Activated CD8-positive, alpha-beta T cell treated with anti-CD3 and anti-CD28 coated beads for 36 hours (primary cell): Measurements from ENCODE around the gene MREG. TPM values are rescaled to one million over a fixed set of nuclear protein-coding genes. Genes with fewer than 3 reads are reported as not detected.

Source experiments
- ATAC-seq: fragments of 200-7000 bp; cut with Tn5 transposase; one replicate; pipeline ENCODE4 v1.10.0; 2021; ENCODE audit warnings: mild to moderate bottlenecking, moderate library complexity
- CTCF ChIA-PET: fragments of 350-600 bp; sonication (Branson Sonifier 250); formaldehyde crosslinking; loops from one replicate; lab custom pipeline; 2021; ENCODE audit warnings: antibody characterized with exemption; lab: Charles Lee
- POLR2A ChIA-PET: fragments of 350-600 bp; sonication (Branson Sonifier 250); formaldehyde crosslinking; loops from one replicate; lab custom pipeline; 2021; ENCODE audit warnings: antibody characterized with exemption; lab: Charles Lee
- DNase-seq: peaks from one replicate; pipeline ENCODE4 v3.0.0-alpha.2; 2020
- H3K27ac Mint-ChIP-seq: one replicate; pipeline ENCODE4 v1.8.0; 2021; ENCODE audit warnings: mild to moderate bottlenecking, mixed read lengths
- H3K27me3 Mint-ChIP-seq: one replicate; pipeline ENCODE4 v1.8.0; 2021; ENCODE audit warnings: mixed read lengths
- H3K36me3 Mint-ChIP-seq: one replicate; pipeline ENCODE4 v1.8.0; 2021; ENCODE audit warnings: low read depth, mixed read lengths
- H3K4me1 Mint-ChIP-seq: one replicate; pipeline ENCODE4 v1.8.0; 2021; ENCODE audit warnings: low read depth, mixed read lengths
- H3K4me3 Mint-ChIP-seq: one replicate; pipeline ENCODE4 v1.8.0; 2021; ENCODE audit warnings: mild to moderate bottlenecking, moderate library complexity, mixed read lengths
- H3K9me3 Mint-ChIP-seq: one replicate; pipeline ENCODE4 v1.8.0; 2021; ENCODE audit warnings: mixed read lengths
- CTCF ChIP-seq: fragments of 200-600 bp; IDR thresholded peaks from one replicate; pipeline ENCODE4 v1.8.0; 2022; ENCODE audit warnings: antibody characterized with exemption, mild to moderate bottlenecking
- intact Hi-C: fragments of 100-400 bp; cut with micrococcal nuclease; formaldehyde crosslinking; loops from one replicate; pipeline ENCODE4 v1.10.0; 2022
- total RNA-seq, 2 experiments: library from RNA; stranded (reverse); gene quantifications; one replicate each; pipeline ENCODE4 v1.2.3, GENCODE V29; 2021

The MREG gene
- total RNA-seq, 2 experiments from 2014 or later: 8.0 to 10.9 TPM

GRCh38 chr2:216044883-216045486 is 31.6 kb upstream of the MREG start:
- H3K4me3 Mint-ChIP-seq: no peak overlapping the region
- POLR2A ChIA-PET: interaction anchor here (1.1 kb wide), 1 partner anchor 13 kb away, joined by 3 read pairs; no protein-coding TSS in a partner anchor

GRCh38 chr2:216043949-216044348 is 30.6 kb upstream of the MREG start:
- Mint-ChIP-seq H3K27me3 (no peaks in the 10 kb centered on the region), H3K4me3 (no peak overlapping the region), H3K4me1 (peaks cover 8% of the 10 kb centered on the region), H3K36me3 (peaks cover 7% of the 10 kb centered on the region), H3K27ac (no peak overlapping the region), H3K9me3 (no peaks in the 10 kb centered on the region)
- intact Hi-C loops: no loop called here
- TF ChIP-seq CTCF: no peak
- ChIA-PET CTCF (interaction anchor here (0.9 to 1.5 kb wide), 5 partner anchors 10 to 66 kb away, joined by 3 to 9 read pairs (median 4); no protein-coding TSS in a partner anchor), POLR2A (interaction anchor here (0.5 kb wide), 1 partner anchor 447 kb away, joined by 3 read pairs; no protein-coding TSS in a partner anchor)
- DNase-seq: no peak
- no peak for ATAC-seq

More at GRCh38 chr2:216044883-216045486, 31.6 kb upstream of the MREG start:
- peaks cover 8% of the 10 kb centered on the region for H3K4me1 Mint-ChIP-seq
- no peaks in the 10 kb centered on the region for H3K9me3 Mint-ChIP-seq
- CTCF ChIA-PET: interaction anchor here (1.3 to 1.6 kb wide), 5 partner anchors 11 to 65 kb away, joined by 3 to 12 read pairs (median 3); no protein-coding TSS in a partner anchor
- ATAC-seq (peak; percentile 61), DNase-seq (no peak)
- no peaks in the 10 kb centered on the region for H3K27me3 Mint-ChIP-seq
- H3K27ac Mint-ChIP-seq: no peak overlapping the region
- no peak for TF ChIP-seq CTCF
- H3K36me3 Mint-ChIP-seq: peaks cover 9% of the 10 kb centered on the region
- intact Hi-C loops: no loop called here

- H3K4me1 Mint-ChIP-seq: peaks cover 8% of the 10 kb centered on the region
- DNase-seq (no peak), ATAC-seq (no peak)
- POLR2A ChIA-PET: no interaction called here
- CTCF ChIA-PET: interaction anchor here (1.8 to 2.4 kb wide), 2 partner anchors 7 to 18 kb away, joined by 6 to 9 read pairs; no protein-coding TSS in a partner anchor
- intact Hi-C loops: no loop called here
- peaks cover 7% of the 10 kb centered on the region for H3K36me3 Mint-ChIP-seq
- H3K4me3 Mint-ChIP-seq: no peak overlapping the region
- H3K9me3 Mint-ChIP-seq: no peaks in the 10 kb centered on the region
- H3K27ac Mint-ChIP-seq: no peak overlapping the region
- H3K27me3 Mint-ChIP-seq: no peaks in the 10 kb centered on the region
- TF ChIP-seq CTCF: no peak
Measured at GRCh38 chr2:216041438-216041837, 28.1 kb upstream of the MREG start.

GRCh38 chr2:216039918-216040317 is 26.6 kb upstream of the MREG start:
- Mint-ChIP-seq H3K27me3 (no peaks in the 10 kb centered on the region), H3K36me3 (peaks cover 7% of the 10 kb centered on the region), H3K27ac (no peak overlapping the region), H3K4me1 (peaks cover 2% of the 10 kb centered on the region), H3K9me3 (no peaks in the 10 kb centered on the region), H3K4me3 (no peak overlapping the region)
- no peak for TF ChIP-seq CTCF
- ChIA-PET POLR2A (no interaction called here), CTCF (no interaction called here)
- intact Hi-C loops: no loop called here
- ATAC-seq (no peak), DNase-seq (no peak)

GRCh38 chr2:216034065-216034464 is 20.7 kb upstream of the MREG start:
- ATAC-seq: peak; percentile 76
- peak; percentile 87 for TF ChIP-seq CTCF
- POLR2A ChIA-PET: interaction anchor here (0.6 to 3.5 kb wide), 3 partner anchors 18 to 318 kb away, joined by 4 to 17 read pairs (median 8); partner anchors contain the start of gene XRCC5

More at GRCh38 chr2:216034065-216034464, 20.7 kb upstream of the MREG start:
- H3K4me3 Mint-ChIP-seq: no peak overlapping the region
- peaks cover 44% of the 10 kb centered on the region for H3K4me1 Mint-ChIP-seq
- DNase-seq: peak; percentile 92
- CTCF ChIA-PET: interaction anchor here (0.6 to 7.1 kb wide), 34 partner anchors 8 to 165 kb away, joined by 3 to 67 read pairs (median 6); partner anchors contain the start of genes PECR, TMEM169 and XRCC5
- peaks cover 6% of the 10 kb centered on the region for H3K36me3 Mint-ChIP-seq
- H3K27ac Mint-ChIP-seq: no peak overlapping the region
- intact Hi-C loops: loop anchor here (5.0 kb wide), 1 partner anchor 78 kb away; no protein-coding TSS in a partner anchor
- H3K9me3 Mint-ChIP-seq: no peaks in the 10 kb centered on the region
- H3K27me3 Mint-ChIP-seq: no peaks in the 10 kb centered on the region
